Measurements from ENCODE around the gene AFAP1. TPM values are rescaled to one million over a fixed set of nuclear protein-coding genes. Genes with fewer than 3 reads are reported as not detected.

Gene AFAP1
- total RNA-seq, 1 donor from 2014 or later: 67.9 TPM

- no peaks in the 10 kb centered on the region for H3K9me3 Mint-ChIP-seq (ENCODE audit: unreplicated experiment)
These were observed 5.8 kb downstream of the AFAP1 start for GRCh38 chr4:7933651-7934510.

GRCh38 chr4:7932287-7932686 lies 7.4 kb downstream of the AFAP1 start:
- H4K20me1 ChIP-seq (ENCODE audit: insufficient read depth, low read length): peaks cover 99% of the 10 kb centered on the region
- DNase-seq (ENCODE audit: low read depth) (no peak), FAIRE-seq (no peak)
- TF ChIP-seq CTCF (IDR thresholded peaks at IDR 0.05; ENCODE audit: insufficient read depth, low read depth, low read length) (no peak), EZH2 (IDR thresholded peaks at IDR 0.05; ENCODE audit: insufficient read depth, low read length) (no peak)
- peaks cover 6% of the 10 kb centered on the region for H3K36me3 ChIP-seq (ENCODE audit: insufficient read depth, low read length)
- H3K4me3 ChIP-seq (ENCODE audit: insufficient read depth, low read depth, low read length): no peak overlapping the region
- no peak overlapping the region for H3K27ac ChIP-seq (ENCODE audit: low read depth, low read length)
- H3K9me3 ChIP-seq (ENCODE audit: insufficient read depth, low read depth, low read length): no peaks in the 10 kb centered on the region
- no peak overlapping the region for H3K4me2 ChIP-seq (ENCODE audit: low read length)
- H3K9me3 Mint-ChIP-seq (ENCODE audit: unreplicated experiment): no peaks in the 10 kb centered on the region
- peaks cover 99% of the 10 kb centered on the region for H3K79me2 ChIP-seq (ENCODE audit: insufficient read depth, low read length)
- H2AFZ ChIP-seq (ENCODE audit: low read depth, low read length): no peak overlapping the region
- H3K4me1 ChIP-seq (ENCODE audit: insufficient read depth, low read length): peaks cover 39% of the 10 kb centered on the region
- no peaks in the 10 kb centered on the region for H3K27me3 ChIP-seq (ENCODE audit: insufficient read depth, low read length)
- no peak overlapping the region for H3K9ac ChIP-seq (ENCODE audit: low read length)
- peaks cover 5% of the 10 kb centered on the region for H3K36me3 Mint-ChIP-seq (ENCODE audit: low read depth, unreplicated experiment)
- no peak overlapping the region for H3K27ac Mint-ChIP-seq (ENCODE audit: unreplicated experiment)
- H3K4me1 Mint-ChIP-seq (ENCODE audit: low read depth, unreplicated experiment): peaks cover 49% of the 10 kb centered on the region
- H3K4me3 Mint-ChIP-seq (ENCODE audit: unreplicated experiment): no peak overlapping the region
- no peaks in the 10 kb centered on the region for H3K27me3 Mint-ChIP-seq (ENCODE audit: low read depth, unreplicated experiment)

More at GRCh38 chr4:7933651-7934510, 5.8 kb downstream of the AFAP1 start:
- Histone ChIP-seq H2AFZ (ENCODE audit: low read depth, low read length) (no peak overlapping the region), H4K20me1 (ENCODE audit: insufficient read depth, low read length) (peaks cover 97% of the 10 kb centered on the region), H3K9me3 (ENCODE audit: insufficient read depth, low read depth, low read length) (no peaks in the 10 kb centered on the region), H3K4me1 (ENCODE audit: insufficient read depth, low read length) (peaks cover 41% of the 10 kb centered on the region), H3K4me2 (ENCODE audit: low read length) (peak overlapping the region; percentile 53), H3K27me3 (ENCODE audit: insufficient read depth, low read length) (no peaks in the 10 kb centered on the region), H3K9ac (ENCODE audit: low read length) (peak overlapping the region; percentile 26), H3K79me2 (ENCODE audit: insufficient read depth, low read length) (peaks cover 100% of the 10 kb centered on the region), H3K36me3 (ENCODE audit: insufficient read depth, low read length) (peaks cover 6% of the 10 kb centered on the region), H3K27ac (ENCODE audit: low read depth, low read length) (peak overlapping the region; percentile 33), H3K4me3 (ENCODE audit: insufficient read depth, low read depth, low read length) (no peak overlapping the region)
- no peak for FAIRE-seq
- Mint-ChIP-seq H3K27me3 (ENCODE audit: low read depth, unreplicated experiment) (no peaks in the 10 kb centered on the region), H3K27ac (ENCODE audit: unreplicated experiment) (no peak overlapping the region), H3K4me1 (ENCODE audit: low read depth, unreplicated experiment) (peaks cover 51% of the 10 kb centered on the region), H3K4me3 (ENCODE audit: unreplicated experiment) (peak overlapping the region; percentile 2), H3K36me3 (ENCODE audit: low read depth, unreplicated experiment) (peaks cover 8% of the 10 kb centered on the region)
- TF ChIP-seq CTCF (IDR thresholded peaks at IDR 0.05; ENCODE audit: insufficient read depth, low read depth, low read length) (no peak), EZH2 (IDR thresholded peaks at IDR 0.05; ENCODE audit: insufficient read depth, low read length) (no peak)
- DNase-seq (ENCODE audit: low read depth): peak; percentile 67

Measured in astrocyte (in vitro differentiated cells and primary cell).